GM19193 (cell line): ENCODE data around the gene DPP7.

ENCODE experiments used
- POLR2A ChIP-seq: IDR thresholded peaks from 4 replicates; pipeline ENCODE4 v1.6.1; 2011; ENCODE audit not compliant: insufficient read depth, insufficient read length; ENCODE audit errors: extremely low read depth

DPP7 gene

GRCh38 chr9:137109250-137110146 is 5.0 kb downstream of the DPP7 start:
- no peak for TF ChIP-seq POLR2A

GRCh38 chr9:137108608-137109249 is 5.8 kb downstream of the DPP7 start:
- no peak for TF ChIP-seq POLR2A

GRCh38 chr9:137107982-137108381 is 6.6 kb downstream of the DPP7 start:
- no peak for TF ChIP-seq POLR2A

- TF ChIP-seq POLR2A, result peak; percentile 18
Measured at GRCh38 chr9:137107312-137107921, 7.1 kb downstream of the DPP7 start.

GRCh38 chr9:137106662-137107250 is 7.8 kb downstream of the DPP7 start:
- TF ChIP-seq POLR2A, result no peak

GRCh38 chr9:137105814-137106661 is 8.5 kb downstream of the DPP7 start:
- TF ChIP-seq POLR2A, result no peak

- TF ChIP-seq POLR2A, result no peak
Measured at GRCh38 chr9:137103206-137103999, 11.1 kb downstream of the DPP7 start.

GRCh38 chr9:137099231-137099630 is 15.3 kb downstream of the DPP7 start:
- no peak for TF ChIP-seq POLR2A

- TF ChIP-seq POLR2A, result no peak
Measured at GRCh38 chr9:137097761-137098462, 16.6 kb downstream of the DPP7 start.

GRCh38 chr9:137096785-137097546 is 17.6 kb downstream of the DPP7 start:
- no peak for TF ChIP-seq POLR2A

- no peak for TF ChIP-seq POLR2A
Measured at GRCh38 chr9:137095664-137096517, 18.6 kb downstream of the DPP7 start.
